ENCODE measurements around the gene LXN.

LXN gene

GRCh38 chr3:158652463-158652862, 20.0 kb downstream of the LXN start:
- no peak for DNase-seq
- peaks cover 40% of the 10 kb centered on the region for H3K36me3 ChIP-seq
- H3K9me3 ChIP-seq (ENCODE audit: severe bottlenecking): no peaks in the 10 kb centered on the region
- H3K27me3 ChIP-seq (ENCODE audit: insufficient read depth, low read depth, severe bottlenecking): no peaks in the 10 kb centered on the region
- no peak for TF ChIP-seq CTCF (IDR thresholded peaks at IDR 0.05; ENCODE audit: low read depth, low read length)
- H3K27ac ChIP-seq: no peak overlapping the region
- no peak overlapping the region for H3K4me3 ChIP-seq (ENCODE audit: low read depth, low read length)

- Histone ChIP-seq H3K27me3 (ENCODE audit: insufficient read depth, low read depth, severe bottlenecking) (no peaks in the 10 kb centered on the region), H3K27ac (no peak overlapping the region), H3K36me3 (peaks cover 47% of the 10 kb centered on the region), H3K9me3 (ENCODE audit: severe bottlenecking) (no peaks in the 10 kb centered on the region), H3K4me3 (ENCODE audit: low read depth, low read length) (no peak overlapping the region)
- DNase-seq: no peak
- no peak for TF ChIP-seq CTCF (IDR thresholded peaks at IDR 0.05; ENCODE audit: low read depth, low read length)
These were observed 21.3 kb downstream of the LXN start for GRCh38 chr3:158651192-158651591.

GRCh38 chr3:158649791-158650190, 22.7 kb downstream of the LXN start:
- TF ChIP-seq CTCF (IDR thresholded peaks at IDR 0.05; ENCODE audit: low read depth, low read length): no peak
- Histone ChIP-seq H3K36me3 (peaks cover 40% of the 10 kb centered on the region), H3K9me3 (ENCODE audit: severe bottlenecking) (no peaks in the 10 kb centered on the region), H3K27ac (no peak overlapping the region), H3K4me3 (ENCODE audit: low read depth, low read length) (no peak overlapping the region), H3K27me3 (ENCODE audit: insufficient read depth, low read depth, severe bottlenecking) (no peaks in the 10 kb centered on the region)
- no peak for DNase-seq

DNA sequence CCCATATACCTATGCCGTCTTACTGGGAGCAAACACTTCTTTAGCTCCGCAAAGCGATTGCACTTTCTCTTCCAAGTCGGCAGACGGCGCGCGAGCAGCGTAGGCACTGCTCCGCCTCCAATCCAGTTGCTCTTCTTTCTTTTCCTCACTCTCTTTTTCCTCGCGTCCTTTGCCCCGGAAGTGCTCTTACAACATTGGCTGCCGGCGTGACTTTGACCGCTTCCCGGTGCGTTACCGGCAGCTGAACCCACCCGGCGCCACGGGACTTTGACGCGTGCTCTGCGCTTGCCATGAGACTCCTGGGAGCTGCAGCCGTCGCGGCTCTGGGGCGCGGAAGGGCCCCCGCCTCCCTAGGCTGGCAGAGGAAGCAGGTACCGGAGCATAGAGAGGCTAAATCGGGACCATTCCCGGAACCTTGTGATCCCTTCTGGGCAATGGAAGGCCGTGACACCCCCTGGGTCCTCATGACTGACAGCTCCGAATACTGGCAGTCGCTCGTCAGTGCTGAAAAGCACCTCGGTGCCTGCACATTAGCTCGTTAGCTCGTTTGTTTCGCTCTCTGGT, 28.0 kb downstream of the LXN start, which contains the start of gene GFM1:
TSS of gene GFM1 (plus strand) at position 183 of the 564 bp plus-strand sequence. CDS start at position 291, 108 bp downstream.
- Histone ChIP-seq H3K36me3 (peaks cover 19% of the 10 kb centered on the region), H3K27me3 (ENCODE audit: insufficient read depth, low read depth, severe bottlenecking) (no peaks in the 10 kb centered on the region), H3K27ac (peak within 1 kb of the TSS; percentile 76), H3K9me3 (ENCODE audit: severe bottlenecking) (no peaks in the 10 kb centered on the region), H3K4me3 (ENCODE audit: low read depth, low read length) (peak within 1 kb of the TSS; percentile 67)
- TF ChIP-seq CTCF (IDR thresholded peaks at IDR 0.05; ENCODE audit: low read depth, low read length): peak; percentile 97
- peak; percentile 92 for DNase-seq

- peaks cover 16% of the 10 kb centered on the region for H3K36me3 ChIP-seq
- no peak for DNase-seq
- TF ChIP-seq CTCF (IDR thresholded peaks at IDR 0.05; ENCODE audit: low read depth, low read length): no peak
- H3K27me3 ChIP-seq (ENCODE audit: insufficient read depth, low read depth, severe bottlenecking): no peaks in the 10 kb centered on the region
- H3K9me3 ChIP-seq (ENCODE audit: severe bottlenecking): no peaks in the 10 kb centered on the region
- no peak overlapping the region for H3K4me3 ChIP-seq (ENCODE audit: low read depth, low read length)
- no peak overlapping the region for H3K27ac ChIP-seq
These were observed 29.8 kb downstream of the LXN start for GRCh38 chr3:158642474-158643210.
